GM13977 (cell line): ENCODE results near the gene NPAS3.

Experiments used
- DNase-seq: peaks from one replicate; pipeline ENCODE4 v3.0.0; 2012; ENCODE audit warnings: low spot score
- CTCF ChIP-seq: IDR thresholded peaks from 2 replicates; pipeline ENCODE4 v1.5.1; 2012; ENCODE audit warnings: mild to moderate bottlenecking, control low read depth; ENCODE audit not compliant: insufficient read depth; ENCODE audit errors: extremely low read depth, missing control alignments
- in situ Hi-C: fragments of 300-500 bp; cut with MboI; formaldehyde crosslinking; loops from one replicate; pipeline ENCODE4 v1.12.0; 2022; ENCODE audit warnings: low sequenced_read_pairs, low pct_unique_long_range_greater_than_20kb, mixed read lengths, inconsistent platforms; ENCODE audit not compliant: unreplicated experiment

The NPAS3 gene

DNA sequence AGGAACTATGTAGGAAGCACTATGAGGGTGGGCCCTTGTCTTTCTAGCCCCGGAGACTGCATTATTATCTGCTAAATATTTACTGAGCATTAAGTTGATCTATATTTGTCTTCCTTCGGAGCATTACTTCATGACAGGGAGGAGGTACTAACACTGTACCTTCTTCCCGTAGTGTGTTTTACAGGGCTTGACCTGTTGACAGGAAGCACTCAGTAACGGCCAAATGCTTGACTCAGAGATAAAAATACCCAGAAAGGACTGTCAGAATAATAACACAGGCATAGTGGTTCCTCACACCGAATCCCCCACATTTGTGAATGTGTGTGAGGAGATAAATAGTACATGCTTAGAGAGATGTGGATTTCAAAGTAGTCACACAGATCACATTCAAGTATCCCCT lies 545.6 kb downstream of the NPAS3 start:
- no peak for TF ChIP-seq CTCF
- no peak for DNase-seq
- in situ Hi-C loops: no loop called here

DNA sequence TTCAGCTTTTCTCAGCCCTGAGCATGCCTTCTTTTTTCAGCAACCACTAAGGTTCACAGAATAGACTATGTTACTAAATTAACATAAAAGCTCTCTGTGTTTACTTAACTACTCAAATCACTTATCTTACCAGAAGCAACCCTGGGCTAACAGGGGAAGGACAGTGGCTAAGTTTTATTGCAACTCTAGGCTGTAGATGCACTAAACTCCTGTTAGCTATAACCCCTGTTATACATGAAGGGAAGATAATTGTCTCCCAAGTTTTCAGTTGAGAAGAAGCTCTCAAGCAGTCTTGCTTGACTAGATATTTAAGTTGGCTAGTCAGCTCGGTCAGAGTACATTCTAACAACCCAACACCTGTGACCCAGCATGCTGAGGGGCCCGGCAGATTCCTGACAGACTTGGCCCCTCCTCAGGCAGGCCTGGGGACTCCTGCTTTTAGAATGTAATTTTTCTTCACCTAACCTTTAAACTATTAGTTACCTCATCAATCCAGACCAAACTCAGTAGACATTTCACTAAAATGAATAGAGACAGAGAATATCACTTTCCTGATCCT lies 547.7 kb downstream of the NPAS3 start:
- TF ChIP-seq CTCF: no peak
- in situ Hi-C loops: no loop called here
- DNase-seq: no peak

DNA sequence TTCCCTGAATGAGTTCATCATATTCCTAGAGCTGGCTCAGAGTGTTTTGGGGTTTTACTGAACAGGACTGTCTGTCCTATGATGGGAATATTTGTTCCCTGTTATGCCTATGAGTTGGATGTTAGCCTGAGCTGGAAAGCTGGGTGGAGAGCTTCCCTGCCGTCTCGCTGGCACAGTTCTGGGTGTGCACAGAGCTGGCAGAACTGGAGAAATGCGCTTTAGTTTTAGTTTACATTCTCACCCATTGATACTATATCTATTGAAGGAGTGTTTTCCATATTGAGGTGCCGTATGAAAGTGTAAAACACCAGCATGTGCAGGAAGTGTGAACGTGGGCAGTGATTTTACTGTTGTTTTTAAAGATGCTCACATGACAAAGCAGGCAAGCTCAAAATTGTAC lies 549.9 kb downstream of the NPAS3 start:
- DNase-seq: no peak
- in situ Hi-C loops: no loop called here

GRCh38 chr14:33490555-33490954 lies 551.9 kb downstream of the NPAS3 start:
- in situ Hi-C loops: no loop called here
- no peak for TF ChIP-seq CTCF
- no peak for DNase-seq

More for the DNA sequence above, 549.9 kb downstream of the NPAS3 start:
- TF ChIP-seq CTCF: no peak

DNA sequence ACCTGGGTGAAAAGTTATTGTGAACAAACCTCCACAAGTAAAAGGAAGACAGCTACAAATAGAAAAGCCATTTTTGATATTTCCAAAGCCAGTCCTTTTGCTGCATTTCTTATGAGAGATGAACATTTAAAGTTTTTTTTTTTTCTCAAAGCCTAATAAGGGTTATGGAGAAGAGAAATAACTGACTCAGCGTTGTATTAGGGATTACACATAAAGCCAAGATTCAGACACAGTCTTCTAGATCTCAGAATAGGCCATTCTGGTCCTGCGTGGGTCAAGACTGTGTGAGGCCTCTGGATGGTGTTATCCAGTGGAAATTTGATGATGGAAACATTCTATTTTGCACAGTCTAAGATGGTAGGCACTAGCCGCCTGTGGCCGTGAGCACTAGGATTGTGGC lies 552.4 kb downstream of the NPAS3 start:
- DNase-seq: no peak
- in situ Hi-C loops: no loop called here
- no peak for TF ChIP-seq CTCF

- DNase-seq: no peak
- in situ Hi-C loops: no loop called here
- no peak for TF ChIP-seq CTCF
Measured at GRCh38 chr14:33492491-33492890, 553.8 kb downstream of the NPAS3 start.

DNA sequence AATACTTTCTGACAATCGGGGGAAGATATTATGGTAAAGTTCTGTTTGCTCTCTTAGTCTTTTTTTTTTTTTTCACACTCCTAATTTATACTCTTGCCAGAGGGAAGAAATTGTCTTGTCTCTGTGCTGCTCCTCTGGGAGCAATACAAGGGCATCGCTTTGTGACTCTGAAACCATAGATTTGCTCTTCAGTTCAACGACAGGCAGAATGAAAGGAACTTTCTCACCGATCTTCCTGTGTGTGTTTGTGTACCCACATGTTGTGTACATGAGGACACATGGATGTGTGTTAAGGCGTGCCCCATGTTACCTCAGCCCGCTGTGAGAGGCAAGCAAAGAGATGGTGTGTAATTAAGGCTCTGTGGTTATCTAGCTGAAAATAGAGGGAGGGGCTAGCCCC lies 554.6 kb downstream of the NPAS3 start:
- no peak for DNase-seq
- no peak for TF ChIP-seq CTCF
- in situ Hi-C loops: no loop called here
